GM19025 (cell line): ENCODE measurements around the gene BCAR3.

Experiments
- ATAC-seq: cut with Tn5 transposase; IDR thresholded peaks from one replicate; pipeline ENCODE4 v1.9.1; 2021; ENCODE audit warnings: mild to moderate bottlenecking, low read depth, moderate library complexity; ENCODE audit not compliant: unreplicated experiment

The BCAR3 gene

GRCh38 chr1:93584261-93585003, 97.2 kb downstream of the BCAR3 start:
- ATAC-seq: no peak

- no peak for ATAC-seq
These were observed 99.5 kb downstream of the BCAR3 start for GRCh38 chr1:93581917-93582850.

GRCh38 chr1:93579891-93580290, 101.7 kb downstream of the BCAR3 start:
- ATAC-seq: no peak

- no peak for ATAC-seq
These were observed 102.5 kb downstream of the BCAR3 start for GRCh38 chr1:93578911-93579825.

GRCh38 chr1:93578433-93578830, 103.2 kb downstream of the BCAR3 start:
- no peak for ATAC-seq

DNA sequence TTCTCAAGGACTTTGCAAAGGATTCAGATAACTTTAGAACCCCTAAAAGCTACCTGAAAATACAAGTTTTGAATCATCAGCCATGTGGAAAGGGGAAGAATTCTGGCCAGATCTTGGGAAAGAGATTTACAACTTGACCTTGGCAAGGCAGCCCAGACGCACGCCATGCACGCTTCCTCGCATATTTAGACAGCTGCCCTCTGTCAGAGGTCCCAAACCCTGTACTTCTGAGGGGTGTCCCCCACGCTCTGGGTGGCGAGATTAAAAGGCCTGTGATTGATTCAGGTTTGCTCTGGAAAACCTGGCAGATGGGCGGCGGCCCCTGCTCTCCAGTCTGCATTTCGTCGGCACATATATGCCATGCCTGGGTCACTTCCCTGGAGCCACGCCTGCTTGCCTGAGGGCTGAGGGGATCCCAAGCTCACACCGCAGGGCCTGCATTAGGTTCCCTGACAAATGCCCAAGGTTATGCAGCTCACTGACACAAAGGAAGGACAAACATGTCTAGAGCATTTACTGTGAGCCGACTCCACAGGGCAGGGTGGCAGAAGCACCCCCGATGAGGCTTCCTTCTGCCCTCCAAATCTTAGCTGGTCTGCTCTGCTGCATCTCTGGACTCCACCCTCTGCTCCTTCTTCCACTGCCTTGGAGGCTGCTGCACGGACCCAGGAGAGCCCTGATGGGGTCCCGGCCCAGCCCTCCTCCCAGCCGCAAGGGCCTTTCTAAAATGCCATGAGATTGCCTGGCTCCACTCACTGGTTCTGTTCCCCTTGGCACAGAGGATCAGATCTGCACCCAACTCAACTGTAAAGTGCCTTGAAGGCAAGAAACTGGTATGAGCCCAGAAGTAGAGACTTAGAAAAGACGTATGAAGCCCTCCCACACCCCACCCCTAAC, 103.9 kb downstream of the BCAR3 start:
- ATAC-seq: no peak

DNA sequence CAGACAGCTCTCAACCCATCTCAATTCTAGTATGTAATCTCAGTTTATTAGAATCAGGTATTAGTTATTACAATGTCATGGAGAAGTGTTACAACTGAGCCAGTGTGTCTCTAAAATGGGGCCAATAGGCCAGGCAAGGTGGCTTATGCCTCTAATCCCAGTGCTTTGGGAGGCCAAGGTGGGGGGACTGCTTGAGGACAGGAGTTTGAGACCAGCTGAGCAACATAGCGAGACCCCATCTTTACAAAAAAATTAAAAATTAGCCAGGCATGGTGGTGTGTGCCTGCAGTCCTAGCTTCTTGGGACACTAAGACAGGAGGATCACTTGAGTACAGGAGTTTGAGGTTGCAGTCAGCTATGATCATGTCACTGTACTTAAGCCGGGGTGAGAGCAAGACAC, 104.9 kb downstream of the BCAR3 start:
- ATAC-seq: no peak

DNA sequence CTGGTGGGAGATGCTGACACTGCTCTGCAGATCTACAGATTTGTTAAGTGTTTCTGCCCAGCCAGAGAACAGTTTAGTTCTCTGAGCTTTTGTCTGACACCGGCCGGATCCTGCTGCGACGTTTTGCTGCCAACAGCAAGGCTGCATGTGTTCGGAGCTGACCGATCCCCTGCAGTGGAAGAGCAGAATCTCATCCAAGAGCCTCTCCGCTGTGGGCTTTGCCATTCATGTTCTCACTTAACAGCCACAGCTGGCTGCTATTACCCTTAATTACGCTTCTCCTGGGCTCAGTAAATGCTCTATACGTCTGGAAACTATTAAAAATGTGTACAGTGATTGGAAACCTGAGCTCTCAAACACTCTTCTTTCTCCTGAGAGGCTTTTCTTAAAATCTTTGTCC, 105.3 kb downstream of the BCAR3 start:
- ATAC-seq: no peak

DNA sequence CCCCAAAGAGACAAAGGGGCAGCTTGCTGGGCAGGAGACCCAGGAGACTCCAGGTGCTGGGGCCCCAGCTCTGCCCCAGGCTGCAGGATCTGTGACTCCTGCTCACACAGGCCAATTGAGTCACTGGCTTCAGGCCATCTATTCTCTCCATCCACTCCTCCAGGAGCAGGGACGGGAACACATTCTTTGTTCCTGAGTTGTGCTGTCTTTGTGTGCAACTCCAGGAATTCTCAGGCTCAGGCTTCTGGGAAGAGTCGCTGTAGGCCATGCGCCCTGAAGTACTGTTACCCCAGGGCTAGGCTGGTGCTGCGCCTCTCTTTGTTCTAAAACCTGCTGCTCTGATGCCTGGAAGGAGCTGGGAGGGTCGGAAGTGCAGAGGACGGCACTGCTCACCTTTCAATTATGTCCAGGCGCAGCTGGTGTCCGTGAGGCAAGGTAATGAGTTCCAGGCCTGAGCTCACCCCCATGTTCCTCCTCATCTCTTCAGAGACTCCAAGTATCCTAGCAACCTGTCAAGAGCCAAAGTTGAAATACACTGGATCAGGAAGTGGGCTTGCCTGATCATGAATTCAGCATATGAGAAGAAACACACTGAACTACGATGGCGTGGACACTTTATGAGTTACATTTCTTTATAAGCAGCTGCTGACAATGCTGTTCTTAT, 105.9 kb downstream of the BCAR3 start:
- no peak for ATAC-seq

DNA sequence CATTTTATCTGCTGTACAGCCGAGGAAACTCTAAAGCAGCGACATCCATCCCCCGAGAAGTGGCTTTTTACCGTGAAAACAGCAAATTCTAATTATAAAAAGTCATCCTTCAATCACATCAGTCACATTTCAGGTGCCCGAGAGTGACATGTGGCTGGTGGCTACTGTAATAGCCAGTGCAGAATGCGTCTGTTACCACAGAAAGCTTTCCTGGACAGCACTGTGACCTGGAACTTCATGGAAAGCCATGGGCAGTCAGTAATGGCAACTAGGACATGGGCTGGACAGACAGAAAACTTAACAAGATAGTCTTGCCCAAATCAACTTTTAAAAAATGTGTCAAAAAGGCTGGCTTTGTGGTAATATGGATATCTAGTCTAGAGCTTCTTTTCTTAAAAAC, 106.6 kb downstream of the BCAR3 start:
- ATAC-seq: no peak

DNA sequence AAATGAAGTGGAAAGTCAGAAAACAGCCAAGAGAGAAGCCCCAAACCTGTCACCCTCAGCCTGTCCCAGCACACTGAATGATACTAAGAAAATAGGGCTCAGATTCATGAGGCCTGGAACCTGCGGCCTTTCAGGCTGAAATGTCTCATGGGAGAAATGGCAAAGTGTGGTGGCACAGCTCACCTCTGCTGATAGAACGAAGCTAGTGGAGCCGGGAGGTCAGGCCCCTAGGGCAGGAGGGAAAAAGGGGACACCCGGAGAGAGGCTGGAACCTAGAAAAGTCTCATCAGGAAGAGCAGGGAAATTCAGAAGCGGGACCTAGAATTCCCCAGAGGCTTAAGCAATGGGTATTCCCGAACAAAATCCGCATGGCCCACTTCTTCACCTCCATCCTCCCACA, 107.1 kb downstream of the BCAR3 start:
- ATAC-seq: no peak

- no peak for ATAC-seq
These were observed 107.6 kb downstream of the BCAR3 start for GRCh38 chr1:93573940-93574469.

DNA sequence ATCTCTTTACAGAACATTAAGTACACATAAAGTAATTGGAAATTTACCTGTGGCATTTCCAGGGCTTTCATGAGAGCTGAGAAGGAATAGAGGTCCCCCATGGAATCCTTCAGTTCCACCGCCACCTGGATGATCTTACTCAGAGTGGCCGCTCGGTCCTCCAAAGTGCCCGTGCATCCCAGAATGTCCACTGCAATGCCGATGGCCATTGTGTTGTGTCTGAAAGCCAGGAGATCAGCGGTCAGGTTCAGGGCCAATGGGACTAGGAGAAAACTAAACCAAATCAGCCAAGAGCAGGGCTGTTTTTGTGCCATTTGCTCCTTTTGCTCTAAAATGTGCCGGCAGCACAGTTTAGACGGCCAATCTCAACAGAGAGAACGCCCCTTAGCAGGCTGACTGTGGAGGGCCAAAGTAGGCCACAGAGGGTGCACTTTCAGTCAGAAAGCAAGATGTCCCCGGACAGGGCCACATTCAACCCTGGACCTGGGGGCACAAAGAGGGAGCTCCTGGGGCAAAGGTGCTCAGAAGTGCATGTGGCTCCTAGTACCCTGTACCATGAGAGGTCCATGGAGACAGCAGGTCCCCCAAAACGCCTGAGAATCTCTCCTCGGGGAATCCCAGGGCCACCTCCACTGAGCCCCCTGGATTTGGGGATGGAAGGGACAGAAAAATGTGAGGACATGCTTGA, 109.9 kb downstream of the BCAR3 start:
- ATAC-seq: no peak

GRCh38 chr1:93569489-93569888, 112.1 kb downstream of the BCAR3 start:
- no peak for ATAC-seq

- ATAC-seq: no peak
These were observed 114.2 kb downstream of the BCAR3 start for GRCh38 chr1:93567255-93567918.

GRCh38 chr1:93566227-93566626, 115.4 kb downstream of the BCAR3 start:
- no peak for ATAC-seq

DNA sequence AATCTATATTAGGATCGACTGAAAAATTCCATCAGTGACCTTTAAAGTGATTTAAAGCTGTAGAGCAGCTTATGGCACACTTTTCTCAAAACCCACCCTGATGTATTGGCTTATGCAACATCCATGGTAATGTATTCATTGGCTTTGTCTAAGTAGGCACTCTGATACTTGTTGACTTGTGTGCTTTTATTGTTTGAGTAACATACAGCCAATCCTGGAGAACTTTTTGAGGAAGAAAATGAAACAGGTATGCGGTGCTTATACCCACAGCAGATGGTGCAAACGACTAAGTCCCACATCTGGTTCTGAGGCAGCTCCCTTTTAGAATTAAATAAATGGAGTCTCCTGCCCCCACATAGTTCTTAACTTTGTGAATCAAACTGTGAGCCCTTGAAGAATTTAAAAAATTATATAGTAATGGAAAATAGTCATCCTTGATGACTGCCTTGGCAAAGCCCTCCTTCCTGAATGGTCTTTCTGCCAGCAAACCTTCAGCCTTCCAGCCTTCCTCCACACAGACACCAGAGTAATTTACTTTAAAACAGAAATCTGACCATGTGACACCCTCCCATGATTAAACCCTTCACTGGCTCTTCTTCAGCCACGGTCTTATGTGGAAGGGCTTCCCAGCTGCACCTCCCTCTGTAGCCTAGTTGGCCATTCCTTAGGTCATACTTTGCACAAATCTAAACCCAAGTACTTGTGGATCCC, 116.0 kb downstream of the BCAR3 start:
- no peak for ATAC-seq
